Astrocyte of the hippocampus (primary cell): ENCODE results near the gene CEBPG.
A peak's percentile ranks its signal among the peaks of the same experiment; 100 is the strongest.

ENCODE experiments used
- DNase-seq: peaks from one replicate; pipeline ENCODE4 v3.0.0; 2011; ENCODE audit warnings: low read depth, low spot score

CEBPG gene

GRCh38 chr19:33373453-33374235, at the start of gene CEBPG:
Gene CEBPG (plus strand): TSS chr19:33373709. CDS start chr19:33379240, 5,531 bp downstream.
- DNase-seq: peak; percentile 97

- DNase-seq: no peak
These were observed 48.9 kb upstream of the CEBPG start for GRCh38 chr19:33324628-33325027.

GRCh38 chr19:33325920-33326319, 47.6 kb upstream of the CEBPG start:
- DNase-seq: peak; percentile 56

- no peak for DNase-seq
These were observed 44.4 kb upstream of the CEBPG start for GRCh38 chr19:33329060-33329459.

GRCh38 chr19:33329736-33330135, 43.8 kb upstream of the CEBPG start:
- no peak for DNase-seq

- DNase-seq: no peak
These were observed 41.3 kb upstream of the CEBPG start for GRCh38 chr19:33332248-33332647.

GRCh38 chr19:33333151-33333550, 40.4 kb upstream of the CEBPG start:
- DNase-seq: no peak

- no peak for DNase-seq
These were observed 39.9 kb upstream of the CEBPG start for GRCh38 chr19:33333642-33334041.

GRCh38 chr19:33334271-33334670, 39.2 kb upstream of the CEBPG start:
- no peak for DNase-seq

- no peak for DNase-seq
These were observed 38.1 kb upstream of the CEBPG start for GRCh38 chr19:33335446-33335845.

GRCh38 chr19:33339016-33339984, 34.2 kb upstream of the CEBPG start:
- no peak for DNase-seq

GRCh38 chr19:33340991-33341390, 32.5 kb upstream of the CEBPG start:
- no peak for DNase-seq

- DNase-seq: no peak
These were observed 30.2 kb upstream of the CEBPG start for GRCh38 chr19:33343301-33343700.

GRCh38 chr19:33343859-33344572, 29.5 kb upstream of the CEBPG start:
- peak; percentile 3 for DNase-seq

GRCh38 chr19:33344573-33344925, 29.0 kb upstream of the CEBPG start:
- no peak for DNase-seq

- no peak for DNase-seq
These were observed 28.3 kb upstream of the CEBPG start for GRCh38 chr19:33345163-33345562.

GRCh38 chr19:33346665-33347064, 26.8 kb upstream of the CEBPG start:
- DNase-seq: no peak

- DNase-seq: no peak
These were observed 26.2 kb upstream of the CEBPG start for GRCh38 chr19:33347300-33347699.

GRCh38 chr19:33348301-33349010, 25.1 kb upstream of the CEBPG start:
- DNase-seq: peak; percentile 8

- DNase-seq: no peak
These were observed 23.9 kb upstream of the CEBPG start for GRCh38 chr19:33349319-33350289.
